Progenitor cell of endocrine pancreas (in vitro differentiated cells): ENCODE measurements around the gene HMGN5. TPM values are rescaled to one million over a fixed set of nuclear protein-coding genes. Genes with fewer than 3 reads are reported as not detected.

Experiments used
- DNase-seq: peaks from one replicate; pipeline ENCODE4 v3.0.0; 2021; ENCODE audit warnings: low spot score; ENCODE audit not compliant: unreplicated experiment
- H3K27ac Mint-ChIP-seq: 2 replicates; pipeline ENCODE4 v1.8.0; 2021; ENCODE audit warnings: mild to moderate bottlenecking, moderate library complexity, mixed read lengths
- H3K27me3 Mint-ChIP-seq: 2 replicates; pipeline ENCODE4 v1.8.0; 2021; ENCODE audit warnings: mixed read lengths
- H3K36me3 Mint-ChIP-seq: 2 replicates; pipeline ENCODE4 v1.8.0; 2022; ENCODE audit warnings: mixed read lengths; ENCODE audit not compliant: insufficient read depth
- H3K4me1 Mint-ChIP-seq: 2 replicates; pipeline ENCODE4 v1.8.0; 2021; ENCODE audit warnings: low read depth, mixed read lengths
- H3K4me3 Mint-ChIP-seq: 2 replicates; pipeline ENCODE4 v1.8.0; 2021; ENCODE audit warnings: low read depth, mild to moderate bottlenecking, moderate library complexity, mixed read lengths
- H3K9me3 Mint-ChIP-seq: 2 replicates; pipeline ENCODE4 v1.8.0; 2021; ENCODE audit warnings: low read depth, mixed read lengths
- long read RNA-seq: library from polyadenylated mRNA; unstranded; transcript quantifications from one replicate; pipeline ENCODE4 v2.0.0, GENCODE V29; 2020
- total RNA-seq: library from RNA; stranded (reverse); gene quantifications from 2 replicates; pipeline ENCODE4 v1.2.1, GENCODE V29; 2021
- TF ChIP-seq, protein P1 (sequence below): fragments of 200-600 bp; sonication (generic); IDR thresholded peaks from one replicate; pipeline ENCODE4 v1.5.0; 2021; ENCODE audit warnings: antibody characterized with exemption, mild to moderate bottlenecking; ENCODE audit not compliant: unreplicated experiment

HMGN5 gene, protein sequence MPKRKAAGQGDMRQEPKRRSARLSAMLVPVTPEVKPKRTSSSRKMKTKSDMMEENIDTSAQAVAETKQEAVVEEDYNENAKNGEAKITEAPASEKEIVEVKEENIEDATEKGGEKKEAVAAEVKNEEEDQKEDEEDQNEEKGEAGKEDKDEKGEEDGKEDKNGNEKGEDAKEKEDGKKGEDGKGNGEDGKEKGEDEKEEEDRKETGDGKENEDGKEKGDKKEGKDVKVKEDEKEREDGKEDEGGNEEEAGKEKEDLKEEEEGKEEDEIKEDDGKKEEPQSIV
- 7.9 and 10.0 TPM in 2 replicates for total RNA-seq
- long read RNA-seq, partial matches to known transcripts: 3 of 11 reads
- long read RNA-seq, other reads (novel, unspliced or antisense): 5 of 11 reads

DNA sequence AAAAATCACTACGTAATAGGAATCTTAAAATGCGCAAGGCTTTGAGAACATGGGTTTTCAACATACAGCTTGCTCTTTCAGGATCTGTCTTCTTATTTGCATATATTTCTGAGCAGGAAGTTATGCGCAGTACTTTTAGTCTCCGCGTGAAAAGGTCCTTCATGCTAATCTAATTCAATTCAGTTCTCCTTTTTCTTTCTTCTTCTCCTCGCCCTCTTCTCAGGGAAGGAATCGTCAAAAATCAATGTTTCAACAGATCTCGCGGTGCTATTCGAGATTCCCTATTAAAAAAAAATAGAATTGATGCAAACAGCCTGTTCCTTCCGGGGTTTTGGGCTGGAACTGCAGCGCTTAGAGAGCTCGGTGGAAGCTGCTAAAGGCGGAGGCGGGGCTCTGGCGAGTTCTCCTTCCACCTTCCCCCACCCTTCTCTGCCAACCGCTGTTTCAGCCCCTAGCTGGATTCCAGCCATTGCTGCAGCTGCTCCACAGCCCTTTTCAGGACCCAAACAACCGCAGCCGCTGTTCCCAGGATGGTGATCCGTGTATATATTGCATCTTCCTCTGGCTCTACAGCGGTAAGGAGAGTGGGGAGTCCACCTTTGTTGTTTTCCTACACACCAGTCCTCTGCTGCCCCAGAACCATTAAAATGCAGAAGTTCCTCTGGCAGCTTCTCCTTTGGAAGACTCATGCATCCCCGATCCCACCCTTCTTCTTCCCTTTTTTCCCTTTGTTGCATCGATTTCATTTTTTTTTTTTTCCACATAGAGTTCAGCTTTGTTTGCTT lies at the start of gene HMGN5, which contains the start of gene SH3BGRL:
TSS of gene HMGN5 (minus strand) at position 243 of the 785 bp plus-strand sequence. CDS start 80,364 bp downstream, outside the sequence.
TSS of gene SH3BGRL (plus strand) at position 432 of the 785 bp plus-strand sequence. CDS start at position 531, 99 bp downstream.
- Mint-ChIP-seq H3K4me1 (peaks cover 14% of the 10 kb centered on the region), H3K36me3 (peaks cover 6% of the 10 kb centered on the region), H3K27ac (peak within 1 kb of the TSS; percentile 98), H3K9me3 (peaks cover 19% of the 10 kb centered on the region), H3K27me3 (no peaks in the 10 kb centered on the region), H3K4me3 (peak within 1 kb of the TSS; percentile 91)
- TF ChIP-seq, protein P1, sequence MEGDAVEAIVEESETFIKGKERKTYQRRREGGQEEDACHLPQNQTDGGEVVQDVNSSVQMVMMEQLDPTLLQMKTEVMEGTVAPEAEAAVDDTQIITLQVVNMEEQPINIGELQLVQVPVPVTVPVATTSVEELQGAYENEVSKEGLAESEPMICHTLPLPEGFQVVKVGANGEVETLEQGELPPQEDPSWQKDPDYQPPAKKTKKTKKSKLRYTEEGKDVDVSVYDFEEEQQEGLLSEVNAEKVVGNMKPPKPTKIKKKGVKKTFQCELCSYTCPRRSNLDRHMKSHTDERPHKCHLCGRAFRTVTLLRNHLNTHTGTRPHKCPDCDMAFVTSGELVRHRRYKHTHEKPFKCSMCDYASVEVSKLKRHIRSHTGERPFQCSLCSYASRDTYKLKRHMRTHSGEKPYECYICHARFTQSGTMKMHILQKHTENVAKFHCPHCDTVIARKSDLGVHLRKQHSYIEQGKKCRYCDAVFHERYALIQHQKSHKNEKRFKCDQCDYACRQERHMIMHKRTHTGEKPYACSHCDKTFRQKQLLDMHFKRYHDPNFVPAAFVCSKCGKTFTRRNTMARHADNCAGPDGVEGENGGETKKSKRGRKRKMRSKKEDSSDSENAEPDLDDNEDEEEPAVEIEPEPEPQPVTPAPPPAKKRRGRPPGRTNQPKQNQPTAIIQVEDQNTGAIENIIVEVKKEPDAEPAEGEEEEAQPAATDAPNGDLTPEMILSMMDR: no peak
- DNase-seq: peak; percentile 30

DNA sequence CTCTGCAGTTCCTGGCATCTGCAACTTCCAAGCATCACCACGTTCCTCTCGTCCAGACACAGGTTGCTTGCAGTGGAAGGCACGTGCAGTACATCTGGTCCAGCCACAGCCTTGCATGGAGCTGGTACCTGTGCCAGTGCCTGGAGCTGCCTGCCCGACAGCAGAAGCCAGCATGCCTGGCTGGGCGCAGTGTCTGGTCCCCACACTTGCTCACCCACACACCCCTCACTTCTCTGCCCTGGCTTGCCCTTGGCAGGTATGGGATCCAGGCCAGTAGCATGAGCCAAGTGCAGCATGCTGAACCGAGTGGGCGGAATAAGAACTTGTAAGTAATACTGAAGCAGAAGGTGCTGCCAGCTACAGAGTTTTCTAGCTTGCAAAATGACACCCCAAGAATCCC lies 40.0 kb upstream of the HMGN5 start:
- Mint-ChIP-seq H3K36me3 (peaks cover 12% of the 10 kb centered on the region), H3K27ac (no peak overlapping the region), H3K9me3 (peaks cover 39% of the 10 kb centered on the region), H3K4me3 (no peak overlapping the region), H3K27me3 (no peaks in the 10 kb centered on the region), H3K4me1 (peaks cover 1% of the 10 kb centered on the region)
- TF ChIP-seq, protein P1: no peak
- DNase-seq: no peak

DNA sequence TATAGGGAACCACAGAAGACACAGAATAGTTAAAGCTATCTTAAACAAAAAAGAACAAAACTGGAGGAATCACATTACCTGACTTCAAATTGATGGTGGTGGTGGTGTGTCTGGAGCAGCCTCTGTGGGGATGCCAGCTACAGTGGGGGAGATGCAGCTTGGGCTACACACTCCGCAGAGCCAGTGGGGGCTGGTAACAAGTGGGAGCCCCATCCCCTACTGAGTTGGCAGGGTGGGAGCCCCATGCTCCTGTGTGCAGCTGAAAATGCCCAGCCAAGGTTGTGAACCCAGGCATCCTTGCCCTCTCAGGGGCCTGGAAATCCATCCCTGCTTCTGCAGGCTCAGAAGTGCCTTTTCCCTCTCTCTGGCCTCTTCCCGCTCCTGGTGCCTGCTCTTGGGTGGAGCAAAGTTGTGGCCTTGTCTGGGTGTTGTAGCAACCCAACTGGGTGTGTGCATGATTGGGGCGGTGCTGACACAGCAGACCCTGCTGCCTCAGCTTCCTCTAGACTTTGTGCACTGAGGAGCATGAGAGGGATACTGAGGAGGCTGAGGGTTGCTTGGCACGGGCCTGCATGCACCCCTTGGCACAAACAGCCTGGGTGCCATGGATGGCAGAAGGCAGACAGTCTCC lies 39.1 kb upstream of the HMGN5 start:
- peaks cover 1% of the 10 kb centered on the region for H3K4me1 Mint-ChIP-seq
- peaks cover 10% of the 10 kb centered on the region for H3K36me3 Mint-ChIP-seq
- no peaks in the 10 kb centered on the region for H3K27me3 Mint-ChIP-seq
- TF ChIP-seq, protein P1: no peak
- H3K27ac Mint-ChIP-seq: no peak overlapping the region
- peaks cover 32% of the 10 kb centered on the region for H3K9me3 Mint-ChIP-seq
- no peak for DNase-seq
- no peak overlapping the region for H3K4me3 Mint-ChIP-seq

DNA sequence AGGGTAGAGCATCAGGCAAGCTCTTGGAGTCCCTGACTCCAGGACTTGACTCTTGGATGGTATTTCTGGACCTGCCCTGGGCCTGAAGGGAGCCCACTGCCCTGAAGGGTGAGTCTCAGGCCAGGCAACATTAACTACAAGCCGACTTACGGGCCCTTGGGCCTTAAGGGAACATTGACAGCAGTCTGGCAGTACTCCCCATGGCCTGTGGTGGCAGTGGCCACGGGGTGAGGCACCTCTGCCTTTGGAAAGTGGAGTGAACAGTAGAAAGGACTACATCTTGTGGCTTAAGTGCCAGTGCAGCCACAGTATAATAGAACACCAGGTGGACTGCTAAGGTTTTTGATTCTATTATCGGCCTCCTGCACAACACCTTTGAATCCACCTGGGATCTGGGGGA lies 36.5 kb upstream of the HMGN5 start:
- peaks cover 35% of the 10 kb centered on the region for H3K9me3 Mint-ChIP-seq
- peaks cover 2% of the 10 kb centered on the region for H3K4me1 Mint-ChIP-seq
- peaks cover 12% of the 10 kb centered on the region for H3K36me3 Mint-ChIP-seq
- H3K4me3 Mint-ChIP-seq: no peak overlapping the region
- no peak for DNase-seq
- no peaks in the 10 kb centered on the region for H3K27me3 Mint-ChIP-seq
- H3K27ac Mint-ChIP-seq: no peak overlapping the region
- TF ChIP-seq, protein P1: no peak

DNA sequence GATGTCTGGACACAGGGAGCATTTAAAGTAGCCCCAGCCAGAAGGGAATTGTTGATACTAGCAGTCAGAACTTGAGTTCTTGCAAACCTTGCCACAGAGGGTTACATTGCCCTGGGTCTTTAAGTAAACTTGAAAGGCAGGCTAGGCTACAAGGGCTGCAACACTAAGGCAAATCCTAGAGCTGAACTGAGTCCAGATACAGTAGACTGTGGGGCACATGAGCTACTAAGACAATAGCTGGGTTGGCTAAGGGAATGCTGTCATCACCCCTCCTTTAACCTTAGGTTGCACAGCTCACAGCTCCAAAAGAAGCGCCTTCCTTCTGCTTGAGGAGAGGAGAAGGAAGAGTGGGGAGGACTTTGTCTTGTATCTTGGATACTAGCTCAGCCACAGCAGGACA lies 35.8 kb upstream of the HMGN5 start:
- Mint-ChIP-seq H3K4me1 (peaks cover 2% of the 10 kb centered on the region), H3K36me3 (peaks cover 10% of the 10 kb centered on the region), H3K27me3 (no peaks in the 10 kb centered on the region), H3K9me3 (peaks cover 37% of the 10 kb centered on the region), H3K27ac (no peak overlapping the region), H3K4me3 (no peak overlapping the region)
- no peak for DNase-seq
- TF ChIP-seq, protein P1: no peak
